MG63 (cell line): Measurements from ENCODE around the gene TTC23L. TPM values are rescaled to one million over a fixed set of nuclear protein-coding genes. Genes with fewer than 3 reads are reported as not detected.
A peak's percentile ranks its signal among the peaks of the same experiment; 100 is the strongest.

Source experiments
- DNase-seq: peaks from one replicate; pipeline ENCODE4 v3.0.0-alpha.2; 2020
- H3K27me3 ChIP-seq: fragments of 250-450 bp; sonication (Bioruptor Pico); 2 replicates; pipeline ENCODE4 v1.5.1; 2020; ENCODE audit warnings: mild to moderate bottlenecking, moderate library complexity
- H3K36me3 ChIP-seq: fragments of 250-450 bp; sonication (Bioruptor Pico); 2 replicates; pipeline ENCODE4 v1.5.1; 2020; ENCODE audit warnings: mild to moderate bottlenecking, moderate library complexity
- H3K4me3 ChIP-seq: fragments of 250-450 bp; sonication (Bioruptor Pico); 2 replicates; pipeline ENCODE4 v1.5.1; 2020; ENCODE audit warnings: mild to moderate bottlenecking, moderate library complexity
- H3K9me3 ChIP-seq: fragments of 250-450 bp; sonication (Bioruptor Pico); 2 replicates; pipeline ENCODE4 v1.5.1; 2020; ENCODE audit warnings: mild to moderate bottlenecking, moderate library complexity
- total RNA-seq: library from RNA; depleted of rRNA; stranded (reverse); fragments of >200 nt; shearing (Covaris generic); gene quantifications from 2 replicates; pipeline ENCODE4 v1.2.3, GENCODE V29; 2014; ENCODE audit warnings: low replicate concordance; rRNA removed

TTC23L gene
- total RNA-seq, 1 experiment from 2014 or later, result not detected

DNA sequence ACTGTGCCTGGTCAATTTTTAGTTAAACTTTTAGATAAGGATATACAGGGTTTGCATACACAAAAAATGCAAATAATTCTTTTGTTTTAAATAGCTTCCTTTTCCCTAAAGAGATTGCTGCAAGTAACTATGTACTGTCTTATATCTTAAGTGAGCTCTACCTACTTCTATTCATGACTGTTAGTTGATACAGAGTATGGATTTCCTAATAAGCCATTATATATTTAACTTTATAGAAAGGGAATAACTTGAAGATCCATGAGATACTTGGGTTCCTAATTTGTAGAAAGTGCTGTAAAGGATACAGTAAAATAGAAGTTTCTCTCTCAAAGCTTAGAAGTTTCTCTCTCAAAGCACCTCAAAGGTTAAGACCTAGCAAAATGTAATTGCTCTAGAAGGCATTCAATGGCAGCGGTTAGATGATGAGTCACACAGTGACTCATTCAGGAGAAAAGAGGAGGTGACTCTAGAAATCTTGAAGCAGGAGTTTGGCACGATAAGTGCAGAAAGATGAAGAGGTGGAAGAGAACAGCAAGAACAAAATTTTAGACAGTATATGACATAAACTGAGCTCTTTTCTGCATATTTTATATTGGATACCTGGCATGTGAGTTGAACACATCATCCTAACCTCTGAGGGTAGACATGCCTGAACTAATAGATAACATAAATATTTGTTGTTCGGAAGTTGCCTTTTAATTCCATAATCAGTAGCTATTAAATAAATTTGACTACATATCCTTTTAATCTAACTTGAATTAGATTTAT lies 84.9 kb downstream of the TTC23L start:
- peak; percentile 57 for DNase-seq
- no peak overlapping the region for H3K4me3 ChIP-seq
- H3K36me3 ChIP-seq, result peaks cover 78% of the 10 kb centered on the region
- no peaks in the 10 kb centered on the region for H3K27me3 ChIP-seq
- H3K9me3 ChIP-seq, result no peaks in the 10 kb centered on the region

DNA sequence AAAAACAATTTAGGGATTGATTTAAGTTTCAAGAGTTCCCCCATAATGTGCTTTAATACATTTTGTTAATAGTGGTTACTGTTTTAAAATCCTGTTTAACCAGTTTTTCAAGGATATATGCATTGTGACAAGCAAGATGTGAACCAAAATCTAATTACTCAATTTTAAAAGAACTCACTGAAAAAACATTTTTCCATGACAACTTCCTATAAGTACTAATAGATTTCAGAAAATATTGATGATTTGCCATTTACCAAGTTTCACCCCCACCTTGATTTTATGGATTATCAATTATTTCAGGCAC lies 85.5 kb downstream of the TTC23L start:
- no peak for DNase-seq
- Histone ChIP-seq H3K36me3 (peaks cover 76% of the 10 kb centered on the region), H3K4me3 (no peak overlapping the region)

DNA sequence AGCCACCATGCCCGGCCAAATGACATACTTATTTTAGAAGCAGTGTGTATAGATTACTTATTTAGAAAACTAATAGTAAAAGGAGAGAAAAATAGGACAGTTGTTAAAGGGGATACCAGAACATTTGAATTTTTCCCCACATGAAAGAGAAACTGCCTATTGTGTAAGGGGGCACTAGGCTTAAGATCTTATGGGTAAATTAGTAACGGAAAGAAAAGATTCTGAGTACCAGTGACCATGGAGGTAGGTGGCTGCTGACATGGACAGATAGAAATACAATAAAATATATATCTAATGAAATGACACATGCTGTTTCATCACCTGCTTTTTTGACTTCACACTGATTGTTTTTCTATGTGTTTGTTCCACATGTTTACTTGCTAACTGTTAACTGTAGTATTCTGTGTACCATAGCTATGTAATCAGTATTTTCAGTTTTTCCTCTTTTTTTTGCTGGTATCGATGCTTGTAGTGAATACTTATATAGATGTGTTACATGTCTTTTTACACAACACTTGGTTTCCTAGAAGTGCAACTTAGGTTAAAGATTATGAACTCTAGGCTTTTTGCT lies 87.4 kb downstream of the TTC23L start:
- no peaks in the 10 kb centered on the region for H3K27me3 ChIP-seq
- DNase-seq, result no peak
- H3K9me3 ChIP-seq, result no peaks in the 10 kb centered on the region
- H3K4me3 ChIP-seq, result no peak overlapping the region
- H3K36me3 ChIP-seq, result peaks cover 56% of the 10 kb centered on the region

More for the DNA sequence above, 85.5 kb downstream of the TTC23L start:
- no peaks in the 10 kb centered on the region for H3K9me3 ChIP-seq
- no peaks in the 10 kb centered on the region for H3K27me3 ChIP-seq

DNA sequence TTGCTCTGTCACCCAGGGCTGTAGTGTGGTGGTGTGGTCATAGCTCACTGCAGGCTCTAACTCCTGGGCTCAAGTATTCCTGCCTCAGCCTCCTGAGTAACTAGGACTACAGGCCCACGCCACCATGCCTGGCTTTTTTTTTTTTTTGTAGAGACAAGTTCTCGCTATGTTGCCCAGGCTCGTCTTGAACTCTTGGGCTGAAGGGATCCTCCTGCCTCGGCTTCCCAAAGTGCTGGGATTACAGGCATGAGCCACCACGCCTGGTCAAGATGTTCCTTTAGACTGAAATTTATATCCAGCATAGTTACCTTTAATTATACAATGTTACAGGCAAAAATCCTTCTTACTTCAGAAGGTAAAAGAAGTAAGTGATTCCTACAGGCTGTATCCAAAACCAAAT lies 88.8 kb downstream of the TTC23L start:
- no peaks in the 10 kb centered on the region for H3K27me3 ChIP-seq
- no peaks in the 10 kb centered on the region for H3K9me3 ChIP-seq
- DNase-seq, result no peak
- H3K4me3 ChIP-seq, result no peak overlapping the region
- H3K36me3 ChIP-seq, result peaks cover 44% of the 10 kb centered on the region

DNA sequence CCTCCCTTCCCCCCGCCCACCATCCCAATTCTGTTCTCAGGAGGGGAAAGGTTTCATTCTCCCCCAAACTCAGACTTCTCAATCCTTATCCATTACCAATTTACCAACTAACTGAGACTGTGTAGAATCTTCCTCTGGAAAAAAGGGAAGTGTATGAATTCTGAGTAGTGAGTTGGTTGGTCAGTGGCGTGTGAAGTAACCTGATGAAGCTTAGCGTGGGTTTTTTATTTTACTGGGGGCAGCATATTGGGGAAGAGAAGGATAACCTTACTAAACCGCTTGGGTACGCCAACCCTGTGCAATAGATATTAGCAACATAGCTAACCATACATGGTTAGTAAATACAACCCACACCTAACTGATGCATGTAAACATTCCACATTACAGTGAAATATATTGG lies 89.3 kb downstream of the TTC23L start:
- Histone ChIP-seq H3K4me3 (no peak overlapping the region), H3K36me3 (peaks cover 39% of the 10 kb centered on the region), H3K27me3 (no peaks in the 10 kb centered on the region), H3K9me3 (no peaks in the 10 kb centered on the region)
- DNase-seq, result no peak

DNA sequence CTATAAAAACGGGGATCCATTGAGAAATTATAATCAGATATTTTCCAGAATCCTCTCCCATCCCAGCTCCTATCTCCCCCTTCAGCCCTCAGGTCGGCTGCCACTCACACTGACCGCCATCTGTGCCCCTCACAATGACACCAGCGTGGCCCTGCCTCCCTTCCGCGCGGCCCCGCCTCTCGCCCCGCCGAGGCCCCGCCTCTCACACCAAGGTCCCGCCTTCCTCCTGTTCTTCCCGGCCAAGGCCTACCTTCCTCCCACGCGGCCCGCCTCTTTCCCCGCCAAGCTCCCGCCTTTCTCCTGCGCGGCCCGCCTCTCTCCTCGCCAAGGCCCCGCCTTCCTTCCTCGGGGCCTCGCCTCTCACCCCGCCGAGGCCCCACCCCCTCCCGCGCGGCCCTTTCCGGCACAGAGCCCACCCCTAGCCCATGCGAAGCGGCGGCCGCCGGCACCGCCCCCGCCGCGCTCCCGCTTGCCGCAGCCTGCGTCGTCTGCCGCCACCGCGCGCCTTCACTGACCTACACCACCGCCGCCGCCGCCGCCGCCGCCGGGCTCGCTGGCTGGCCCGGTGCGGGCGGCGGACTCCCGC lies 90.3 kb downstream of the TTC23L start, which contains the start of gene DNAJC21:
DNAJC21 (plus strand) TSS at position 426 of the 586 bp plus-strand sequence. CDS start 261 bp downstream, outside the sequence.
- no peaks in the 10 kb centered on the region for H3K27me3 ChIP-seq
- no peaks in the 10 kb centered on the region for H3K9me3 ChIP-seq
- peaks cover 31% of the 10 kb centered on the region for H3K36me3 ChIP-seq
- H3K4me3 ChIP-seq, result peak within 1 kb of the TSS; percentile 95
- DNase-seq, result peak; percentile 97

DNA sequence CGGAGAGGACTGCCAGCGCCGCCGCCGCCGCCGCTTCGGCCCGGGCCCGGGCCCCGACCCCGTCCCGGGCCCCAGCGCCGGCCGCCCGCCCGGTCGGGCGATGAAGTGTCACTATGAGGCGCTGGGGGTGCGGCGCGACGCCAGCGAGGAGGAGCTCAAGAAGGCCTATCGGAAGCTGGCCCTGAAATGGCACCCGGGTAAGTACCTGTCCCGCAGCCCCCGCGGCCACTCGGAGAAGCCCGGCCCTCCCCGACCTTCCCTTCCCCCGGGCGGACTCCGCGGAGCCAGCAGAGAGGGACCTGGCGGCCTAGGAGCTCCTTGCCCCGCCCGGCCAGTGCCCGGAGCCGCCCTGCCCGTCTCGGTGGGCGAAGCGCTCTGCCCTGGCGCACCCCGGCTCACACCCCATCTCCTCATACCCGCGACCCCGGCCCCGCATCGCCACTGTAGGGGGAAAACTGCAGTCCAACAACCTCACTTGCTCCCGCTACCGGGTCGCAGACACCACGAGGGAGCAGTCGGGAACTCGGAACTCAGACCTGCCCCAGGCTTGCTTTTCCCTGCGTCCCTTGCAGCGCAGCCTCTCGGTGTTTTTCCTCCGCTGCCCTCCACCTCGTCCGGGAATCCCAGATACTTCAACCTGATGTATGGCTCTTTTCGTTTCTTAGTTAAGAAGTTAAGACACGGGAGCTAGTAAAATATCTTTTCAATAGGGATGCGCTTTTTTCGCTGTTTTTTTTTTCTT lies 90.9 kb downstream of the TTC23L start:
- no peaks in the 10 kb centered on the region for H3K9me3 ChIP-seq
- H3K4me3 ChIP-seq, result peak overlapping the region; percentile 95
- H3K27me3 ChIP-seq, result no peaks in the 10 kb centered on the region
- peak; percentile 85 for DNase-seq
- H3K36me3 ChIP-seq, result peaks cover 24% of the 10 kb centered on the region

DNA sequence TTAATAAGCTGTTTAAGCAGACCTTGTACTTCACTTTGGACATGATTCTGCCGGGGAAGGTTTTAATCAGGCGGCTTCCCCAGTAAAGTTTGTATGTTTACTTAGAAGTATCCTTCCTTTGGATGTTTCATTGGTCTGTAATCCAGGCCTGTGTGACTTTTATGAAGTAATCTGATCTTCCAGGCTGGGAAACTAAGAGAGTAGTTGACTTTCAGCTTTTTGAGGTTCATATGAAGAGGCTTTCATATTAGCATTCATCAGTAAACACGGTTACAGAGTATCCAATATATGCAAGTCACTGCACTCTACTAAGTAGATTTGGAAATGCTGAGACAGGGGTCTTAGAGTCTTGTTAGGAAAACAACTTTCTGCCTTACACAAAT lies 91.5 kb downstream of the TTC23L start:
- no peaks in the 10 kb centered on the region for H3K27me3 ChIP-seq

DNA sequence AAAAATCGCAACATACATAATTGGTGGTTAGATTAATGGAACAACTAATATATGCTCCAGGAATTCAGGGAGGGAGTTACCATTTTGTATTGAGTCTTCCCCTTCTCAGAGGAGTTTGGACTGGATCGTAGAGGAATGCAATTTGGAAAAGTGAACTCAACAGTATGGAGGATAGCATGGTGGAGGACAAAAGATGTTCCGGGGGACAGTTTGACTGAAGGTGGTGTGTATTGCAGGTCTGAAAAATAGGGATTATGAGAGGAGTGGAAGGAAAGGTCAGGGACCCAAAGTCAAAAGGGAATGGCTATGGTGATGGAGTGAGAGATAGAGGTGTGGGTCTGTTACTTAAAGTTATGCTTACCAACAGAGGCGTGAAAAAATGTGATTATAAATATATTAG lies 91.9 kb downstream of the TTC23L start:
- DNase-seq, result no peak
- H3K4me3 ChIP-seq, result peak overlapping the region; percentile 95

More for the DNA sequence above, 91.5 kb downstream of the TTC23L start:
- peak overlapping the region; percentile 95 for H3K4me3 ChIP-seq
- peaks cover 19% of the 10 kb centered on the region for H3K36me3 ChIP-seq
- H3K9me3 ChIP-seq, result no peaks in the 10 kb centered on the region
- no peak for DNase-seq

DNA sequence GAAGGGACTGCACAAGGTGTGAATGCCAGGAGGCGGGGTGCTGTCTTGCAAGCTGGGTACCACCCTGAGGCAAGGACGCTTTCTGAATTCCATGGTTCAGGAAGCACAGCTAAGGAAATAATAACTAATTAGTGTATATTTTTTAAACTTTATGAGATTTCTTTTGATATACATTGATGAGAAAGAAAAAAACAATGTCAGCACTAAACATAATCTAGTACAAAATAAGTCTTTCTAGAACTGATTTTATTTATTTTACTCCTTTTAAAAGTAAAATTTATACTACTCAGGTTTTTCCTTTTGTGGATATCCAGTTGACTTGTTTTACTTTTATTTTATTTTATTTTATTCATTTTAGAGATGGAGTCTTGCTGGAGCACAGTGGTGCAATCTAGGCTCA lies 94.0 kb downstream of the TTC23L start:
- H3K27me3 ChIP-seq, result no peaks in the 10 kb centered on the region
- H3K36me3 ChIP-seq, result peaks cover 24% of the 10 kb centered on the region
- no peaks in the 10 kb centered on the region for H3K9me3 ChIP-seq
- DNase-seq, result no peak
- no peak overlapping the region for H3K4me3 ChIP-seq

More for the DNA sequence above, 91.9 kb downstream of the TTC23L start:
- Histone ChIP-seq H3K27me3 (no peaks in the 10 kb centered on the region), H3K36me3 (peaks cover 17% of the 10 kb centered on the region), H3K9me3 (no peaks in the 10 kb centered on the region)

DNA sequence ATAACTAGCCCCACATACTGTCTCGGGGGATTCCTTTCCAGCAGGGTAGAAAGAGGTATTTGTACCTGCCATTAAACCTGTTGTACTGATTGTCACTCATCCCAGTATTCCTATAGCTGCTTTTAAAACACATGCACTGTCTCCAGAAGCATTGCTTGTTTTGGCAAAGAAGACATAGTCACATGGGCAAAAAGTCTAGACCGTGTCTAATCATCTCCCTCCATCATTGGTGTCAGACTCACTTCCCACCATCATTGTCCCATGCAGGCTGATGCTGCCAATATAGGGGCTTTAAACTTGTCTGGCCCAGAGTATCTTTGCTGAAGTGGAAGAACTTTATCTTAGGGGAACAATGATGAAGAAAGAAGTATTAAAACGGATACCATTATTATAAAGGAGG lies 103.0 kb downstream of the TTC23L start:
- no peak for DNase-seq
- H3K9me3 ChIP-seq, result no peaks in the 10 kb centered on the region
- H3K27me3 ChIP-seq, result no peaks in the 10 kb centered on the region
- peaks cover 58% of the 10 kb centered on the region for H3K36me3 ChIP-seq
- no peak overlapping the region for H3K4me3 ChIP-seq

DNA sequence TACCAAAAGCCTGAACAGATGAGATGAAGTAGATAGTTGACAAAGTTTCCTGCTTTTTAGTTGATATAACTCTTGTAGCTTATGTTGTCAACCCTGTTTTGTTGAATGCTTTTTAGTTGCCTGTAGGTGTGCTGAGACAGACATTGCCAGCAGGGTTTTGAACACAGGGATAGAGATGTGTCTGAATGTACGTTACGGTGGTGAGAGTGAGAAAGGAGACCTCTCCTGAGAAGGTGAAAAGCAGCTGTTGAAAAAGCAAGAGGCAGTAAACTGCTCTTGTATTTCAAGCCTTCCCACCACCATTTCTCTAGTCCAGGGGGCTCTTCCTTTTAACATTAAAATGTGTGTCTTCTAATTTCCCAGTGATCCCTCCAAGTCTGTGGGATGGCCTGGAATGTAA lies 105.1 kb downstream of the TTC23L start:
- Histone ChIP-seq H3K27me3 (no peaks in the 10 kb centered on the region), H3K4me3 (no peak overlapping the region), H3K36me3 (peaks cover 46% of the 10 kb centered on the region), H3K9me3 (no peaks in the 10 kb centered on the region)
- DNase-seq, result no peak

DNA sequence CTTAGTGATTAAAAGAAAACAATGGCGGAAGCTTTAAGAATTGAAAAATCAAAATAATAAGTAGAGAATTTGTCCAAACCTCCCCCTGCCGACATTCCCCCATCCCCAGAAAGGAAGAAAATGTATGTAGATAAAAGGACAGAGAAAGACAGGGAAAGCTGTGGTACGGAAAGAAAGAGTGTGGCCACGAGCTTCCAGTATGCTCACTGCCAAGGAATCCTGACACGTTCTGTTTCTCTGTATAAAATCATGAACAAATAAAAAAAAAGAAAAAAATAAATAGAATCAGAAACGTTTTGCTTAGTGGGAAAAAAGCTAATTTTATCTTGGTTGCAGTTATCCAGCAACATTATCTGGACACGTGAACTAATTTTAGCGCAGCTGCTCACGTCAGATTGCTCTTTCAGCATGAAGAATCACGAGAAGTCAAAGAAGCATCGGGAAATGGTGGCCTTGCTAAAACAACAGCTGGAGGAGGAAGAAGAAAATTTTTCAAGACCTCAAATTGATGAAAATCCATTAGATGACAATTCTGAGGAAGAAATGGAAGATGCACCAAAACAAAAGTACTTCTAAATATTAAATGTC lies 105.6 kb downstream of the TTC23L start:
- Histone ChIP-seq H3K4me3 (no peak overlapping the region), H3K36me3 (peaks cover 49% of the 10 kb centered on the region), H3K27me3 (no peaks in the 10 kb centered on the region), H3K9me3 (no peaks in the 10 kb centered on the region)
- DNase-seq, result no peak

Other genes starting within 250 kb of the TTC23L start
- 34.4 and 34.6 TPM in 2 replicates for gene RAI14, start 182.8 kb upstream of the TTC23L start, total RNA-seq
- 30.9 and 36.2 TPM in 2 replicates for gene RAD1, start 76.3 kb downstream of the TTC23L start, total RNA-seq
- 80.9 and 83.9 TPM in 2 replicates for gene BRIX1, start 76.5 kb downstream of the TTC23L start, total RNA-seq
- 17.5 and 26.9 TPM in 2 replicates for gene DNAJC21, start 90.4 kb downstream of the TTC23L start, total RNA-seq
- not detected in 2 replicates for gene AGXT2, start 208.8 kb downstream of the TTC23L start, total RNA-seq